ENCODE data around the gene WNK2.

GRCh38 chr9:93159601-93160471, 24.1 kb upstream of the WNK2 start:
- no peak for TF ChIP-seq POLR2A (IDR thresholded peaks at IDR 0.05; ENCODE audit: low read length)
- no peak for TF ChIP-seq GATA1 (IDR thresholded peaks at IDR 0.05; ENCODE audit: low read depth, low read length)
